CD1c-positive myeloid dendritic cell (primary cell): ENCODE data around the gene MARS2.
A peak's percentile ranks its signal among the peaks of the same experiment; 100 is the strongest.
"Not testable (repeated sequence)": the region's sequence is repeated elsewhere in the genome, so short reads cannot be mapped to it uniquely, and the experiment has no call there.

Source experiments
- DNase-seq: peaks from one replicate; pipeline ENCODE4 v3.0.0-alpha.2; 2016; ENCODE audit errors: extremely low spot score

Gene MARS2

GRCh38 chr2:197706839-197707207 is 1.7 kb downstream of the MARS2 start:
- DNase-seq: no peak

- peak; percentile 62 for DNase-seq
Observed at GRCh38 chr2:197707316-197708213, 2.4 kb downstream of the MARS2 start.

- DNase-seq: no peak
Observed at GRCh38 chr2:197708331-197708730, 3.2 kb downstream of the MARS2 start.

- not testable (repeated sequence) for DNase-seq
Observed at GRCh38 chr2:197709140-197709539, 4.0 kb downstream of the MARS2 start.

GRCh38 chr2:197710424-197711042 is 5.4 kb downstream of the MARS2 start:
- no peak for DNase-seq

- no peak for DNase-seq
Observed at GRCh38 chr2:197711578-197711977, 6.4 kb downstream of the MARS2 start.

DNA sequence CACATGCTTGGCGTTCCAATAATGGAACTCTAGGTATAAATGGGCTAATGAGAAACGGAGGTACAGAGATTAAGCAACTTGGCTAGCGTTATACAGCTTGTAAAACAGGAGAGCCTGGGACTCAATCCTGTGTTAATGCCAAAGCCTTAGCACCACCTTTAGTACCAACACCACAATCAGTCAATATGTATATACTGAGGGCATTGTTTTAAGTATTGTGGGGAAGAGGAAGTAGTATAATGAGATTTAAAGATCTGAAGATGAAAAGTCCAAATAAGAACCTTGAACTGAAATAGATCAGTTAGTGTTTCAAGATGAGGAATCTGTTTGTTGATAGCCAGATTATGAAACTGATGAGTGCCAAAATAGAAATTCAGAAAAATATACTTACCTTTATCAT is 8.1 kb downstream of the MARS2 start:
- DNase-seq: no peak

DNA sequence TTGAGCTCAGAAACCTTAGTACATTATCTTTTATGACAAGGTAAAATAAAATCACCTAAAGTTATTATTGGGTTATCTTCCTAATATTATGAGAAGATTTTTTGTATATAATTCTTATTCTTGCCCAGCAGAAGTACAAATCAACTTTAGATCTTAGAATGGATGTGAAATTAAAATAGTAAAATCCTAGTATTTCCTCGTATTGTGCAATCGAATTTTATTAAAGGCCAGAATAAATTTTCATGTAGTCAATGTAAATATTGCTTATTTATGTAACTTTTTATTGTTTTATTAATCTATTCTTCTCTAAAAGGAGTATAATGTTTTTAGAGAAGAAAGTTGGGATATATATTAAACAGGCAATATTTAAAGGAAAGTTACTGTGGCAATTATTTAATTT is 12.7 kb downstream of the MARS2 start:
- no peak for DNase-seq

DNA sequence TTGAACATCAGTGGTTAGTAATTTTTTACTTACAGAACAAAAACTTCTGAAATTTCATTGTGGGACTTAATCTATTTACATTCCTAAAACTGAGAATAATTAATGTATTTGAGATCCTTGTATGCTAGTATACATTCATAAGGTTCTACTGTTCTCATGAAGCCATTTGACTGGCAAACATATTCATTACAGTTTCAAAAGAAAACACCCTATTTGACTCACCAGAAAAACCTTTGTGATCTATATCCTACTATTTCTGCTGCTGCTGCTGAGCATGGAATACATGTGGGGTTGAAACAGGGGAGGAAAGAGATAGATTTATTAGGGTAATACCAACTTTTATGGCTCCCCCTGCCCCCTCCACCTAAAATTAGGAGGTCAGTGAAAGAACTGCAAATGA is 21.8 kb downstream of the MARS2 start:
- no peak for DNase-seq

GRCh38 chr2:197728555-197729544 is 23.7 kb downstream of the MARS2 start:
- DNase-seq: not testable (repeated sequence)

GRCh38 chr2:197740200-197740599 is 35.0 kb downstream of the MARS2 start:
- DNase-seq: no peak
